WTC11 (cell line): ENCODE data around the gene BTBD19. TPM values are rescaled to one million over a fixed set of nuclear protein-coding genes. Genes with fewer than 3 reads are reported as not detected.

Experiments used
- E2F4 ChIP-seq: sonication (generic); formaldehyde crosslinking; IDR thresholded peaks from 2 replicates; pipeline ENCODE4 v1.8.1; 2022; ENCODE audit warnings: low read depth, mild to moderate bottlenecking, moderate library complexity, missing genetic modification reagents, borderline replicate concordance
- EMX1 ChIP-seq: fragments of 250-450 bp; sonication (Bioruptor Pico); IDR thresholded peaks from 2 replicates; pipeline ENCODE4 v1.8.0; 2021; ENCODE audit warnings: mild to moderate bottlenecking
- GTF2I ChIP-seq: fragments of 250-450 bp; sonication (Bioruptor Pico); conservative IDR thresholded peaks from 2 replicates; pipeline ENCODE4 v1.4.0; 2021; ENCODE audit warnings: mild to moderate bottlenecking
- HMGXB4 ChIP-seq: sonication (generic); formaldehyde crosslinking; IDR thresholded peaks from 2 replicates; pipeline ENCODE4 v1.8.1; 2023; ENCODE audit warnings: mild to moderate bottlenecking, moderate library complexity, missing genetic modification reagents
- JAZF1 ChIP-seq: fragments of 250-450 bp; sonication (Bioruptor Pico); IDR thresholded peaks from 2 replicates; pipeline ENCODE4 v1.9.0; 2021; ENCODE audit warnings: moderate library complexity, mild to moderate bottlenecking, inconsistent platforms
- KAT7 ChIP-seq: sonication (generic); formaldehyde crosslinking; IDR thresholded peaks from 2 replicates; pipeline ENCODE4 v1.8.1; 2023; ENCODE audit warnings: missing genetic modification reagents, mild to moderate bottlenecking, borderline replicate concordance
- NFYB ChIP-seq: sonication (generic); formaldehyde crosslinking; conservative IDR thresholded peaks from 2 replicates; pipeline ENCODE4 v1.8.0; 2022; ENCODE audit warnings: low read depth, missing genetic modification reagents
- NR1H2 ChIP-seq: sonication (generic); formaldehyde crosslinking; IDR thresholded peaks from 2 replicates; pipeline ENCODE4 v1.9.0; 2021; ENCODE audit warnings: mild to moderate bottlenecking, moderate library complexity, missing genetic modification reagents
- OVOL2 ChIP-seq: fragments of 250-450 bp; sonication (Bioruptor Pico); IDR thresholded peaks from 2 replicates; pipeline ENCODE4 v1.9.0; 2021; ENCODE audit warnings: mild to moderate bottlenecking, borderline replicate concordance
- PRDM15 ChIP-seq: sonication (generic); formaldehyde crosslinking; IDR thresholded peaks from 2 replicates; pipeline ENCODE4 v1.8.0; 2022; ENCODE audit warnings: missing genetic modification reagents
- PREB ChIP-seq: sonication (generic); formaldehyde crosslinking; IDR thresholded peaks from 2 replicates; pipeline ENCODE4 v1.8.1; 2022; ENCODE audit warnings: mild to moderate bottlenecking, missing genetic modification reagents, moderate library complexity, borderline replicate concordance
- PRRX2 ChIP-seq: fragments of 250-450 bp; sonication (Bioruptor Pico); IDR thresholded peaks from 2 replicates; pipeline ENCODE4 v1.8.0; 2021; ENCODE audit warnings: mild to moderate bottlenecking
- SOX15 ChIP-seq: fragments of 250-450 bp; sonication (Bioruptor Pico); IDR thresholded peaks from 2 replicates; pipeline ENCODE4 v1.9.0; 2021; ENCODE audit warnings: mild to moderate bottlenecking
- USF1 ChIP-seq: sonication (generic); formaldehyde crosslinking; IDR thresholded peaks from 2 replicates; pipeline ENCODE4 v1.8.0; 2022; ENCODE audit warnings: mild to moderate bottlenecking, missing genetic modification reagents
- USF2 ChIP-seq: sonication (generic); formaldehyde crosslinking; IDR thresholded peaks from 2 replicates; pipeline ENCODE4 v1.8.1; 2023; ENCODE audit warnings: mild to moderate bottlenecking, missing genetic modification reagents, moderate library complexity
- ZBTB21 ChIP-seq: sonication (generic); formaldehyde crosslinking; IDR thresholded peaks from 2 replicates; pipeline ENCODE4 v1.8.1; 2023; ENCODE audit warnings: mild to moderate bottlenecking, missing genetic modification reagents, borderline replicate concordance
- ZBTB43 ChIP-seq: sonication (generic); formaldehyde crosslinking; IDR thresholded peaks from 2 replicates; pipeline ENCODE4 v1.8.1; 2023; ENCODE audit warnings: mild to moderate bottlenecking, missing genetic modification reagents
- ZNF138 ChIP-seq: sonication (generic); formaldehyde crosslinking; conservative IDR thresholded peaks from 2 replicates; pipeline ENCODE4 v1.8.1; 2022; ENCODE audit warnings: mild to moderate bottlenecking, moderate library complexity, missing genetic modification reagents
- ZNF281 ChIP-seq: sonication (generic); formaldehyde crosslinking; IDR thresholded peaks from 2 replicates; pipeline ENCODE4 v1.8.0; 2023; ENCODE audit warnings: mild to moderate bottlenecking, missing genetic modification reagents
- ZNF317 ChIP-seq: sonication (generic); formaldehyde crosslinking; IDR thresholded peaks from 2 replicates; pipeline ENCODE4 v1.8.1; 2023; ENCODE audit warnings: low read depth, mild to moderate bottlenecking, moderate library complexity, missing genetic modification reagents, borderline replicate concordance
- ZNF396 ChIP-seq: fragments of 250-450 bp; sonication (Bioruptor Pico); IDR thresholded peaks from 2 replicates; pipeline ENCODE4 v1.8.0; 2021; ENCODE audit warnings: mild to moderate bottlenecking, moderate library complexity, borderline replicate concordance
- ZNF423 ChIP-seq: fragments of 250-450 bp; sonication (Bioruptor Pico); IDR thresholded peaks from 2 replicates; pipeline ENCODE4 v2.1.2; 2022; ENCODE audit warnings: mild to moderate bottlenecking, moderate library complexity
- ZNF512 ChIP-seq: sonication (generic); formaldehyde crosslinking; IDR thresholded peaks from 2 replicates; pipeline ENCODE4 v1.8.1; 2022; ENCODE audit warnings: missing genetic modification reagents, borderline replicate concordance
- total RNA-seq: library from RNA; stranded (reverse); gene quantifications from 3 replicates; pipeline ENCODE4 v1.2.3, GENCODE V29; 2021

BTBD19 gene
- total RNA-seq, 1 experiment from 2014 or later = 1.7 TPM

- TF ChIP-seq USF2 = no peak
- peak; percentile 62 for TF ChIP-seq NFYB (CRISPR knock-in tag)
- TF ChIP-seq ZNF396 = no peak
- no peak for TF ChIP-seq ZNF512 (CRISPR knock-in tag)
- TF ChIP-seq NR1H2 (CRISPR knock-in tag) = no peak
- no peak for TF ChIP-seq GTF2I (CRISPR knock-in tag)
- TF ChIP-seq ZBTB21 (CRISPR knock-in tag) = no peak
- no peak for TF ChIP-seq PRRX2 (CRISPR knock-in tag)
- no peak for TF ChIP-seq OVOL2 (CRISPR knock-in tag)
- TF ChIP-seq ZNF317 (CRISPR knock-in tag) = no peak
- no peak for TF ChIP-seq ZNF281 (CRISPR knock-in tag)
- TF ChIP-seq PREB = no peak
- 0 out of 2 replicates have a peak, but pooled peaks have one; percentile 63 for TF ChIP-seq KAT7 (CRISPR knock-in tag)
- TF ChIP-seq ZNF138 (CRISPR knock-in tag) = no peak
- no peak for TF ChIP-seq EMX1 (CRISPR knock-in tag)
- no peak for TF ChIP-seq SOX15
- no peak for TF ChIP-seq E2F4 (CRISPR knock-in tag)
- TF ChIP-seq JAZF1 (CRISPR knock-in tag) = no peak
- TF ChIP-seq HMGXB4 (CRISPR knock-in tag) = 0 out of 2 replicates have a peak, but pooled peaks have one; percentile 15
- 0 out of 2 replicates have a peak, but pooled peaks have one; percentile 36 for TF ChIP-seq ZBTB43 (CRISPR knock-in tag)
- no peak for TF ChIP-seq USF1 (CRISPR knock-in tag)
- no peak for TF ChIP-seq PRDM15 (CRISPR knock-in tag)
- TF ChIP-seq ZNF423 = peak; percentile 63; the same call in 1 of the 2 replicates
Observed at GRCh38 chr1:44842862-44843655, 34.7 kb downstream of the BTBD19 start, which contains the start of gene PTCH2 (continued).
